ENCODE measurements around the gene HMX3. TPM values are rescaled to one million over a fixed set of nuclear protein-coding genes. Genes with fewer than 3 reads are reported as not detected.

HMX3 gene
- total RNA-seq, 1 experiment from 2014 or later = not detected

GRCh38 chr10:123087348-123087747 is 48.4 kb upstream of the HMX3 start:
- no peak overlapping the region for H3K23ac ChIP-seq (ENCODE audit: insufficient read length, low read depth, low read length)
- peaks cover 18% of the 10 kb centered on the region for H3K27me3 Mint-ChIP-seq (ENCODE audit: low read depth)
- WGBS (ENCODE audit: extremely low coverage, insufficient read length, low lambda C conversion rate) = no CpG with 5 or more reads among the region's 4 CpGs

More at GRCh38 chr10:123087348-123087747, 48.4 kb upstream of the HMX3 start:
- TF ChIP-seq CTCF (conservative IDR thresholded peaks at IDR 0.05) = no peak
- Histone ChIP-seq H3K27me3 (ENCODE audit: insufficient read depth, low read length) (no peaks in the 10 kb centered on the region), H2BK5ac (ENCODE audit: insufficient read length, low read length) (no peak overlapping the region), H2AK5ac (ENCODE audit: insufficient read length, low read length) (no peak overlapping the region), H4K5ac (ENCODE audit: insufficient read length, low read depth, low read length) (no peak overlapping the region), H3K9me3 (ENCODE audit: control insufficient read depth, low read depth, low read length) (no peaks in the 10 kb centered on the region), H2BK120ac (ENCODE audit: low read depth, low read length, poor library complexity, severe bottlenecking) (no peak overlapping the region), H3K56ac (ENCODE audit: insufficient read length, low read depth, low read length) (no peak overlapping the region), H3K79me2 (ENCODE audit: insufficient read depth, low read length) (no peaks in the 10 kb centered on the region), H3K79me1 (ENCODE audit: insufficient read depth, low read depth, low read length, poor library complexity, severe bottlenecking) (no peaks in the 10 kb centered on the region), H3K4me2 (ENCODE audit: insufficient read depth, insufficient read length, low read length) (no peak overlapping the region), H4K91ac (ENCODE audit: insufficient read length, low read depth, low read length) (no peak overlapping the region), H3K4me1 (ENCODE audit: insufficient read depth, low read length) (peaks cover 4% of the 10 kb centered on the region; the same call in 1 of the 2 replicates), H3K9ac (ENCODE audit: extremely low read depth, insufficient read length, low read length) (no peak overlapping the region), H2BK15ac (ENCODE audit: low read depth, low read length) (no peak overlapping the region), H3K4ac (ENCODE audit: low read depth, low read length) (no peak overlapping the region), H4K20me1 (ENCODE audit: control insufficient read depth, insufficient read depth, insufficient read length) (no peaks in the 10 kb centered on the region), H2BK20ac (ENCODE audit: low read depth, low read length, poor library complexity, severe bottlenecking) (no peak overlapping the region), H2BK12ac (ENCODE audit: insufficient read length, low read depth, low read length) (no peak overlapping the region), H3K27ac (ENCODE audit: insufficient read length, low read depth, low read length) (no peak overlapping the region), H3K18ac (ENCODE audit: insufficient read length, low read depth, low read length) (no peak overlapping the region), H2AFZ (ENCODE audit: low read length) (no peak overlapping the region), H4K8ac (replicated peaks; ENCODE audit: insufficient read length, low read depth, low read length) (no peak overlapping the region), H3K23me2 (ENCODE audit: insufficient read length, low read depth, low read length, poor library complexity, severe bottlenecking) (no peaks in the 10 kb centered on the region), H3K14ac (ENCODE audit: insufficient read depth, low read length) (no peak overlapping the region), H3T11ph (ENCODE audit: low read length) (no peak overlapping the region)
- Mint-ChIP-seq H3K4me1 (peaks cover 6 to 9% of the 10 kb centered on the region in 2 experiments), H3K36me3 (ENCODE audit: insufficient read depth in 1 of 3, low read depth in 3 of 3) (no peaks in the 10 kb centered on the region), H3K4me3 (no peak overlapping the region), H3K9me3 (peaks cover 0 to 3% of the 10 kb centered on the region in 2 experiments; a peak in 3 of 5 replicates), H3K27ac (no peak overlapping the region)
- no peak for DNase-seq
